Transverse colon (tissue), 1 donor: ENCODE results near the gene MAP2K4.

ENCODE experiments used
- EP300 ChIP-seq: sonication (generic); formaldehyde crosslinking; IDR thresholded peaks from one replicate; pipeline ENCODE4 v1.6.1; 2017; ENCODE audit warnings: antibody characterized with exemption, low read depth
- POLR2A ChIP-seq: fragments of 450-650 bp; IDR thresholded peaks from one replicate; pipeline ENCODE4 v1.6.1; 2016; ENCODE audit warnings: antibody characterized with exemption, mild to moderate bottlenecking, moderate library complexity

DNA sequence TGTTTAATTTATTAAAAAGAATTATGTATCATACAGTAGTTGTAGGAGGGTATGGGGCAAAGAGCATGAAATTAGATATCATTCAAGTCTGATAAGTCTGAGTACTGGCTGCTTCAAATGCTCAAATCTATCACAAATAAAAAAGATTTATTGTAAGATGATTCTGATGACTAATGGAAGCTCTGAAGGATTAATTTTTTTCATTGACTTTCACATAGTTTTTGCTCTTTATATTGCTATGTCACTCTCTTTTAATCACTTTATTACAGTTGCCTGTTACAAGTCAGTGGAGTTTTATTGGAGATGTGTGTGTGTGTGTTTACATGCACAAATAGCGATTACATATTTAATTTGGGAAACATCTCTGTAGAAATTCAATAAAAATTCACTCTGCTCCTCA is 15.0 kb downstream of the MAP2K4 start:
- no peak for TF ChIP-seq EP300
- TF ChIP-seq POLR2A, result no peak
